Heart left ventricle (tissue), 16 donors: ENCODE measurements around the gene DLGAP5. TPM values are rescaled to one million over a fixed set of nuclear protein-coding genes. Genes with fewer than 3 reads are reported as not detected.

ENCODE experiments used
- ATAC-seq, 4 donors: fragments of 200-7000 bp; cut with Tn5 transposase; one replicate each; pipeline ENCODE4 v1.9.1; 2020 to 2022; ENCODE audit warnings: moderate library complexity in 4 of 4, mild to moderate bottlenecking in 3 of 4, moderate number of reproducible peaks in 1 of 4
- DNase-seq, 5 donors: peaks; one replicate each; pipeline ENCODE4 v3.0.0-alpha.2; 2020
- H3K27ac ChIP-seq, 12 donors: fragments of 200-600 bp; sonication (generic) in 4 of 12; one replicate each; pipeline versions ENCODE4 v1.5.0 to v1.8.0; 2016 to 2022; ENCODE audit warnings: mild to moderate bottlenecking in 2 of 12
- H3K27me3 ChIP-seq, 9 donors: fragments of 200-600 bp; sonication (generic) in 2 of 9; one replicate each; pipeline versions ENCODE4 v1.5.1 to v1.8.0; 2016 to 2022; ENCODE audit warnings: mild to moderate bottlenecking in 3 of 9
- H3K36me3 ChIP-seq, 9 donors: fragments of 200-600 bp; sonication (generic) in 2 of 9; one replicate each; pipeline versions ENCODE4 v1.5.0 to v1.8.0; 2018 to 2022; ENCODE audit warnings: mild to moderate bottlenecking in 2 of 9
- H3K4me1 ChIP-seq, 12 donors: fragments of 200-600 bp; sonication (generic) in 4 of 12; one replicate each; pipeline versions ENCODE4 v1.5.0 to v1.8.0; 2016 to 2022; ENCODE audit warnings: mild to moderate bottlenecking in 3 of 12
- H3K4me3 ChIP-seq, 12 donors: fragments of 200-600 bp; sonication (generic) in 4 of 12; one replicate each; pipeline versions ENCODE4 v1.5.0 to v1.8.0; 2017 to 2022; ENCODE audit warnings: mild to moderate bottlenecking in 9 of 12, moderate library complexity in 4 of 12
- H3K9me3 ChIP-seq, 12 donors: fragments of 200-600 bp; sonication (generic) in 4 of 12; one replicate each; pipeline versions ENCODE4 v1.5.0 to v1.8.0; 2016 to 2022; ENCODE audit warnings: mild to moderate bottlenecking in 1 of 12
- CTCF ChIP-seq, 12 donors: fragments of 200-600 bp; sonication (generic) in 4 of 12; IDR thresholded peaks; one replicate each; pipeline versions ENCODE4 v1.5.0 to v1.8.0; 2018 to 2022; ENCODE audit warnings: antibody characterized with exemption in 12 of 12, mild to moderate bottlenecking in 5 of 12
- POLR2A ChIP-seq, 2 donors: fragments of 450-650 bp; IDR thresholded peaks; one replicate each; pipeline ENCODE4 v1.6.1; 2017; ENCODE audit warnings: antibody characterized with exemption in 2 of 2, mild to moderate bottlenecking in 2 of 2, moderate library complexity in 2 of 2
- WGBS, 4 donors: extraction: QIAGEN DNeasy Blood & Tissue Kit in 2 of 4; methylation state at CpG; one replicate each; pipeline versions ENCODE4 v1.1.5 to v1.1.7; 2013 to 2018; 5-methylcytosine and 5-hydroxymethylcytosine counted together
- intact Hi-C, 10 donors: fragments of 100-400 bp; cut with DNase I; formaldehyde crosslinking; loops; one replicate each; pipeline versions ENCODE4 v1.11.1 to v1.14.2; 2022
- polyA plus RNA-seq, 2 donors: library from polyadenylated mRNA; stranded (reverse); fragments of 200-250 nt; gene quantifications; one replicate each; pipeline ENCODE4 v1.2.3, GENCODE V29; 2013
- total RNA-seq, 9 donors: library from RNA; depleted of rRNA in 2 of 9; stranded (reverse); fragments of >200 nt in 2 of 9; fragmentation: NEBNext Ultra II Directional in 3 of 9; extraction: Animal tissue kit (Norgen Biotek cat#: 25700) in 3 of 9; gene quantifications; one replicate each; pipeline versions ENCODE4 v1.1.0 to v1.2.4, GENCODE V29; 2016 to 2023
- donor health status: ischemic (EF 13 %, LVEDD 7.1; RV severe dilation, severe dysfunction).
- donor health status: healthy with polysubstance abuse.
- donor health status: DM: no; HTN: yes; CAD: no.
- donor health status: DM: no; HTN: no; CAD: no.
- donor health status: ischemic (EF 25% LVEDD 6.9; RV normal size, moderate dysfunction).
- donor health status: ischemic (EF 25% LVEDD 5.7; RV mildly dilated, moderate dysfunction).
- donor health status: healthy.
- donor health status: DM: yes; HTN: yes; CAD: no.
- donor health status: ischemic (EF 35%, LVEDD 5.7; RV mildly dilated, moderate dysfunction).
- donor health status: nonischemic (EF 11% LVEDD 7.7; RV severe dilation, severe dysfunction).
- donor health status: DM: yes; HTN: yes; CAD: no.
- donor health status: PGD.
- donor health status: ischemic (EF 29% LVEDD 5.4; RV normal size, mild dysfunction).
- donor health status: nonischemic (EF 23%, LVEDD 6.1; RV moderate dilation, normal function).

Gene DLGAP5
- total and polyA plus RNA-seq, 11 donors = 0.12 to 11.1 (median 0.42) TPM; not detected in 3

- ATAC-seq (no peak), DNase-seq (no peak)
- H3K27me3 ChIP-seq = no peaks in the 10 kb centered on the region
- no peak for TF ChIP-seq POLR2A (IDR thresholded peaks at IDR 0.05)
- no peak for TF ChIP-seq CTCF (IDR thresholded peaks at IDR 0.05)
- no peak overlapping the region for H3K27ac ChIP-seq
- H3K9me3 ChIP-seq = peaks cover 0 to 13% (median 8%) of the 10 kb centered on the region in 12 donors
- no peaks in the 10 kb centered on the region for H3K36me3 ChIP-seq
- H3K4me3 ChIP-seq = no peak overlapping the region
- intact Hi-C loops = no loop called here
- no peaks in the 10 kb centered on the region for H3K4me1 ChIP-seq
Observed at GRCh38 chr14:55221968-55222367, 30.6 kb upstream of the DLGAP5 start.

GRCh38 chr14:55221186-55221585 is 29.8 kb upstream of the DLGAP5 start:
- TF ChIP-seq POLR2A (IDR thresholded peaks at IDR 0.05) = no peak
- no peak for TF ChIP-seq CTCF (IDR thresholded peaks at IDR 0.05)
- Histone ChIP-seq H3K9me3 (peaks cover 0 to 5% (median under 1%) of the 10 kb centered on the region in 12 donors), H3K36me3 (no peaks in the 10 kb centered on the region), H3K27ac (no peak overlapping the region), H3K27me3 (no peaks in the 10 kb centered on the region), H3K4me3 (no peak overlapping the region), H3K4me1 (no peaks in the 10 kb centered on the region)
- WGBS, 4 donors = 66 to 82% (median 72%) methylated on average over 4 of the region's 4 CpGs
- intact Hi-C loops = no loop called here
- ATAC-seq (no peak), DNase-seq (no peak)

- H3K27ac ChIP-seq = no peak overlapping the region
- DNase-seq = no peak
- no peak overlapping the region for H3K4me3 ChIP-seq
- no peaks in the 10 kb centered on the region for H3K36me3 ChIP-seq
- no peaks in the 10 kb centered on the region for H3K27me3 ChIP-seq
- no peaks in the 10 kb centered on the region for H3K9me3 ChIP-seq
- no peak for TF ChIP-seq POLR2A (IDR thresholded peaks at IDR 0.05)
- H3K4me1 ChIP-seq = no peaks in the 10 kb centered on the region
- intact Hi-C loops = no loop called here
- WGBS, 4 donors = 94 to 99% (median 94%) methylated on average over 1 of the region's 1 CpG
- no peak for ATAC-seq
Observed at GRCh38 chr14:55220230-55220629, 28.8 kb upstream of the DLGAP5 start.

GRCh38 chr14:55212634-55213033 is 21.2 kb upstream of the DLGAP5 start:
- intact Hi-C loops = loop anchor here (1.0 to 10.0 kb wide), 11 partner anchors 52 to 220 kb away; no protein-coding TSS in a partner anchor
- Histone ChIP-seq H3K27me3 (no peaks in the 10 kb centered on the region), H3K9me3 (no peaks in the 10 kb centered on the region), H3K4me1 (no peaks in the 10 kb centered on the region), H3K4me3 (no peak overlapping the region), H3K36me3 (no peaks in the 10 kb centered on the region), H3K27ac (no peak overlapping the region)
- 81 to 87% (median 85%) methylated on average over 10 of the region's 10 CpGs for WGBS, 4 donors
- ATAC-seq (no peak), DNase-seq (no peak)
- TF ChIP-seq CTCF (IDR thresholded peaks at IDR 0.05) = no peak
- TF ChIP-seq POLR2A (IDR thresholded peaks at IDR 0.05) = no peak

GRCh38 chr14:55207832-55208231 is 16.4 kb upstream of the DLGAP5 start:
- ATAC-seq (no peak), DNase-seq (no peak)
- TF ChIP-seq CTCF (IDR thresholded peaks at IDR 0.05) (no peak), POLR2A (IDR thresholded peaks at IDR 0.05) (no peak)
- WGBS, 4 donors = 84 to 86% (median 85%) methylated on average over 2 of the region's 2 CpGs
- Histone ChIP-seq H3K27me3 (no peaks in the 10 kb centered on the region), H3K9me3 (no peaks in the 10 kb centered on the region), H3K4me1 (no peaks in the 10 kb centered on the region), H3K36me3 (no peaks in the 10 kb centered on the region), H3K27ac (no peak overlapping the region), H3K4me3 (no peak overlapping the region)
- intact Hi-C loops = no loop called here
